Spleen (tissue), 11 donors: ENCODE measurements around the gene TBX2. TPM values are rescaled to one million over a fixed set of nuclear protein-coding genes. Genes with fewer than 3 reads are reported as not detected.

Experiments used
- DNase-seq: peaks from one replicate; pipeline ENCODE4 v3.0.0-alpha.2; 2020
- H3K27ac ChIP-seq, 8 donors: fragments of 200-600 bp; sonication (generic) in 7 of 8; 1 replicate in 4 of 8; 2 replicates in 4 of 8; pipeline versions ENCODE4 v1.5.0 to v1.8.0; 2016 to 2021; ENCODE audit warnings: inconsistent platforms in 4 of 8, mild to moderate bottlenecking in 4 of 8, moderate library complexity in 1 of 8
- H3K27me3 ChIP-seq, 7 donors: fragments of 200-600 bp; sonication (generic) in 6 of 7; replicated peaks in 1 of 7; 1 replicate in 4 of 7; 2 replicates in 3 of 7; pipeline versions ENCODE4 v1.5.0 to v1.8.0; 2016 to 2021; ENCODE audit warnings: inconsistent platforms in 3 of 7, mild to moderate bottlenecking in 1 of 7
- H3K36me3 ChIP-seq, 6 donors: fragments of 200-600 bp; sonication (generic) in 5 of 6; 1 replicate in 4 of 6; 2 replicates in 2 of 6; pipeline versions ENCODE4 v1.5.0 to v1.8.0; 2016 to 2021; ENCODE audit warnings: inconsistent platforms in 2 of 6
- H3K4me1 ChIP-seq, 6 donors: fragments of 200-600 bp; sonication (generic) in 5 of 6; 1 replicate in 3 of 6; 2 replicates in 3 of 6; pipeline versions ENCODE4 v1.5.0 to v1.8.0; 2016 to 2021; ENCODE audit warnings: inconsistent platforms in 3 of 6
- H3K4me3 ChIP-seq, 8 donors: fragments of 200-600 bp; sonication (generic) in 7 of 8; 1 replicate in 4 of 8; 2 replicates in 4 of 8; pipeline versions ENCODE4 v1.5.0 to v1.8.0; 2016 to 2021; ENCODE audit warnings: inconsistent platforms in 4 of 8, mild to moderate bottlenecking in 4 of 8, moderate library complexity in 2 of 8
- H3K9me3 ChIP-seq, 8 donors: fragments of 200-600 bp; sonication (generic) in 7 of 8; 1 replicate in 4 of 8; 2 replicates in 4 of 8; pipeline versions ENCODE4 v1.5.0 to v1.8.0; 2016 to 2021; ENCODE audit warnings: inconsistent platforms in 4 of 8
- CTCF ChIP-seq, 11 experiments: fragments of 200-600 bp in 7 of 11; fragments of 450-650 bp in 4 of 11; sonication (generic) in 4 of 11; IDR thresholded peaks in 8 of 11; conservative IDR thresholded peaks in 3 of 11; 1 replicate in 7 of 11; 2 replicates in 4 of 11; pipeline versions ENCODE4 v1.4.0 to v1.8.0; 2016 to 2021; ENCODE audit warnings: antibody characterized with exemption in 11 of 11, inconsistent platforms in 4 of 11, mild to moderate bottlenecking in 1 of 11
- POLR2A ChIP-seq, 3 donors: fragments of 450-650 bp; IDR thresholded peaks; one replicate each; pipeline ENCODE4 v1.5.1; 2017; ENCODE audit warnings: antibody characterized with exemption in 3 of 3, mild to moderate bottlenecking in 1 of 3
- POLR2AphosphoS5 ChIP-seq, 3 donors: sonication (generic); formaldehyde crosslinking; IDR thresholded peaks; one replicate each; pipeline ENCODE4 v1.5.1; 2017; ENCODE audit warnings: antibody characterized with exemption in 3 of 3
- WGBS, 5 donors: extraction: QIAGEN DNeasy Blood & Tissue Kit in 3 of 5; methylation state at CpG; one replicate each; pipeline versions ENCODE4 v1.1.5 to v1.1.7; 2013 to 2018; 5-methylcytosine and 5-hydroxymethylcytosine counted together
- intact Hi-C: fragments of 100-400 bp; cut with DNase I; formaldehyde crosslinking; loops from one replicate; pipeline ENCODE4 v1.15.0; 2023; ENCODE audit warnings: low total_unique reads
- polyA plus RNA-seq, 3 donors: library from polyadenylated mRNA; stranded (reverse); fragments of 200-250 nt; gene quantifications; one replicate each; pipeline ENCODE4 v1.2.1, GENCODE V29; 2013
- total RNA-seq, 7 donors: library from RNA; depleted of rRNA in 3 of 7; stranded (reverse); fragments of >200 nt in 3 of 7; fragmentation: NEBNext Ultra II Directional in 4 of 7; extraction: Animal tissue kit (Norgen Biotek cat#: 25700) in 4 of 7; gene quantifications; one replicate each; pipeline versions ENCODE4 v1.1.0 to v1.2.1, GENCODE V29; 2016 to 2021
- donor health status: healthy with polysubstance abuse.
- donor health status: DM: no; HTN: no; CAD: no; lungs with moderate emphysema.
- donor health status: DM: no; HTN: no; CAD: no.
- donor health status: Bipolar disorder and iron deficiency.
- donor health status: healthy.
- donor health status: DM: no; HTN: no; CAD: no.
- donor health status: DM: yes; HTN: yes; CAD: no.

TBX2 gene
- total and polyA plus RNA-seq, 10 donors: 6.4 to 57.6 (median 24.1) TPM

GRCh38 chr17:61395409-61395982 is 4.1 kb upstream of the TBX2 start:
- Histone ChIP-seq H3K4me1 (peaks cover 29 to 61% (median 42%) of the 10 kb centered on the region in 6 donors), H3K9me3 (no peaks in the 10 kb centered on the region), H3K27ac (peak overlapping the region in 5 of 8 donors; percentile 62 to 84 (median 81)), H3K27me3 (peaks cover 29 to 78% (median 53%) of the 10 kb centered on the region in 7 donors), H3K36me3 (peaks cover 0 to 11% (median 0%) of the 10 kb centered on the region in 6 donors), H3K4me3 (peak overlapping the region in 3 of 8 donors; percentile 44 to 69 (median 50))
- no peak for DNase-seq
- intact Hi-C loops: no loop called here
- WGBS, 5 donors: 33 to 46% (median 37%) methylated on average over 35 to 38 of the region's 38 CpGs
- TF ChIP-seq CTCF (IDR thresholded peaks at IDR 0.05 in 8 of 11, conservative IDR thresholded peaks at IDR 0.05 in 3 of 11): no peak
- TF ChIP-seq POLR2AphosphoS5 (IDR thresholded peaks at IDR 0.05): no peak
- TF ChIP-seq POLR2A (IDR thresholded peaks at IDR 0.05): no peak

- no peak for DNase-seq
- peak overlapping the region in 6 of 8 donors; percentile 62 to 84 (median 77) for H3K27ac ChIP-seq
- peak overlapping the region in 5 of 8 donors; percentile 44 to 69 (median 47) for H3K4me3 ChIP-seq
- WGBS, 5 donors: 8 to 22% (median 8%) methylated on average over 5 to 63 of the region's 63 CpGs
- peaks cover 0 to 11% (median 0%) of the 10 kb centered on the region in 6 donors for H3K36me3 ChIP-seq
- peaks cover 34 to 67% (median 48%) of the 10 kb centered on the region in 6 donors for H3K4me1 ChIP-seq
- peaks cover 34 to 78% (median 59%) of the 10 kb centered on the region in 7 donors for H3K27me3 ChIP-seq
- no peak for TF ChIP-seq POLR2A (IDR thresholded peaks at IDR 0.05)
- TF ChIP-seq CTCF (IDR thresholded peaks at IDR 0.05 in 8 of 11, conservative IDR thresholded peaks at IDR 0.05 in 3 of 11): no peak
- TF ChIP-seq POLR2AphosphoS5 (IDR thresholded peaks at IDR 0.05): peak in 2 of 3 donors; percentile 5 to 49
- intact Hi-C loops: no loop called here
- H3K9me3 ChIP-seq: no peaks in the 10 kb centered on the region
These were observed 3.6 kb upstream of the TBX2 start for GRCh38 chr17:61395983-61396585.

GRCh38 chr17:61396586-61397085 is 3.0 kb upstream of the TBX2 start:
- Histone ChIP-seq H3K36me3 (peaks cover 0 to 11% (median 0%) of the 10 kb centered on the region in 6 donors), H3K27ac (peak overlapping the region in 7 of 8 donors; percentile 10 to 84 (median 73)), H3K27me3 (peaks cover 35 to 82% (median 64%) of the 10 kb centered on the region in 7 donors), H3K9me3 (no peaks in the 10 kb centered on the region), H3K4me1 (peaks cover 34 to 72% (median 53%) of the 10 kb centered on the region in 6 donors), H3K4me3 (peak overlapping the region in 6 of 8 donors; percentile 8 to 69 (median 46))
- DNase-seq: no peak
- TF ChIP-seq POLR2A (IDR thresholded peaks at IDR 0.05) (no peak), CTCF (IDR thresholded peaks at IDR 0.05 in 8 of 11, conservative IDR thresholded peaks at IDR 0.05 in 3 of 11) (no peak), POLR2AphosphoS5 (IDR thresholded peaks at IDR 0.05) (peak in 2 of 3 donors; percentile 53 to 64)
- WGBS, 5 donors: 6 to 27% (median 8%) methylated on average over 6 to 46 of the region's 46 CpGs; no CpG with 5 or more reads in 1 of the 5 donors
- intact Hi-C loops: no loop called here
